ENCODE data around the gene SCEL. TPM values are rescaled to one million over a fixed set of nuclear protein-coding genes. Genes with fewer than 3 reads are reported as not detected.
"Not testable (repeated sequence)": the region's sequence is repeated elsewhere in the genome, so short reads cannot be mapped to it uniquely, and the experiment has no call there.

Gene SCEL
- polyA plus RNA-seq, 1 donor from 2014 or later, result 0.24 TPM

DNA sequence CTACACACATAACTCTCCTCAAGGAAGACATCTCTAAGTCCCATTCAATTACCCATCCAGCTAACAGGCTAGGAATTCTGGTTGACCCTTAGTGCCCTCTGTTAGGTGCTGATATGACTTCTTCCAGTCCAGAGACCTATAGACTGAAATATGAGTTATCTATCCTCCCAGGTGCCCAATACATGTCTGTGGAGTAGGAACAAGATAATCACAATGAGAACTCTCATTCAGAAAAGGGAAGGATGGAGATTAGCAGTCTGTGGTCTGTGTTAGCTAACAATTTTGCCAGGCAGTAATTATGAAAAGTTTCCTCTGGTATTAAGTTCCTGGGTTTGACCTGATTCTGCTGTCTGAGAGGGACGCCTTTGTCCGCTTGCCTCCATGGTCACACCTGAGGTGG, 117.8 kb downstream of the SCEL start:
- H3K27me3 ChIP-seq (ENCODE audit: insufficient read depth, low read depth, low read length), result no peaks in the 10 kb centered on the region
- no peaks in the 10 kb centered on the region for H3F3A ChIP-seq (ENCODE audit: insufficient read depth, low read length, poor library complexity, severe bottlenecking)
- no peak overlapping the region for H3K4me3 ChIP-seq (ENCODE audit: low read length)
- no peak overlapping the region for H3K9ac ChIP-seq (ENCODE audit: low read length)
- no peaks in the 10 kb centered on the region for H3K36me3 ChIP-seq (ENCODE audit: insufficient read depth, low read length)
- H3K79me2 ChIP-seq (replicated peaks; ENCODE audit: insufficient read depth, low read length), result no peaks in the 10 kb centered on the region
- H3K4me2 ChIP-seq (ENCODE audit: low read length), result no peak overlapping the region
- H4K20me1 ChIP-seq (ENCODE audit: insufficient read depth), result no peaks in the 10 kb centered on the region
- H3K9me3 ChIP-seq (ENCODE audit: low read length), result no peaks in the 10 kb centered on the region
- TF ChIP-seq, protein P1, sequence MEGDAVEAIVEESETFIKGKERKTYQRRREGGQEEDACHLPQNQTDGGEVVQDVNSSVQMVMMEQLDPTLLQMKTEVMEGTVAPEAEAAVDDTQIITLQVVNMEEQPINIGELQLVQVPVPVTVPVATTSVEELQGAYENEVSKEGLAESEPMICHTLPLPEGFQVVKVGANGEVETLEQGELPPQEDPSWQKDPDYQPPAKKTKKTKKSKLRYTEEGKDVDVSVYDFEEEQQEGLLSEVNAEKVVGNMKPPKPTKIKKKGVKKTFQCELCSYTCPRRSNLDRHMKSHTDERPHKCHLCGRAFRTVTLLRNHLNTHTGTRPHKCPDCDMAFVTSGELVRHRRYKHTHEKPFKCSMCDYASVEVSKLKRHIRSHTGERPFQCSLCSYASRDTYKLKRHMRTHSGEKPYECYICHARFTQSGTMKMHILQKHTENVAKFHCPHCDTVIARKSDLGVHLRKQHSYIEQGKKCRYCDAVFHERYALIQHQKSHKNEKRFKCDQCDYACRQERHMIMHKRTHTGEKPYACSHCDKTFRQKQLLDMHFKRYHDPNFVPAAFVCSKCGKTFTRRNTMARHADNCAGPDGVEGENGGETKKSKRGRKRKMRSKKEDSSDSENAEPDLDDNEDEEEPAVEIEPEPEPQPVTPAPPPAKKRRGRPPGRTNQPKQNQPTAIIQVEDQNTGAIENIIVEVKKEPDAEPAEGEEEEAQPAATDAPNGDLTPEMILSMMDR (IDR thresholded peaks at IDR 0.05; ENCODE audit: poor library complexity, severe bottlenecking), result no peak
- no peak for TF ChIP-seq RAD21 (conservative IDR thresholded peaks at IDR 0.05)
- TF ChIP-seq MXI1 (conservative IDR thresholded peaks at IDR 0.05; ENCODE audit: poor library complexity, severe bottlenecking), result no peak
- no peak for TF ChIP-seq TAF1 (IDR thresholded peaks at IDR 0.05; ENCODE audit: low read depth)
- no peak for TF ChIP-seq EP300 (conservative IDR thresholded peaks at IDR 0.05; ENCODE audit: poor library complexity, severe bottlenecking)
- TF ChIP-seq POLR2AphosphoS5 (IDR thresholded peaks at IDR 0.05), result no peak
- TF ChIP-seq, protein P2, sequence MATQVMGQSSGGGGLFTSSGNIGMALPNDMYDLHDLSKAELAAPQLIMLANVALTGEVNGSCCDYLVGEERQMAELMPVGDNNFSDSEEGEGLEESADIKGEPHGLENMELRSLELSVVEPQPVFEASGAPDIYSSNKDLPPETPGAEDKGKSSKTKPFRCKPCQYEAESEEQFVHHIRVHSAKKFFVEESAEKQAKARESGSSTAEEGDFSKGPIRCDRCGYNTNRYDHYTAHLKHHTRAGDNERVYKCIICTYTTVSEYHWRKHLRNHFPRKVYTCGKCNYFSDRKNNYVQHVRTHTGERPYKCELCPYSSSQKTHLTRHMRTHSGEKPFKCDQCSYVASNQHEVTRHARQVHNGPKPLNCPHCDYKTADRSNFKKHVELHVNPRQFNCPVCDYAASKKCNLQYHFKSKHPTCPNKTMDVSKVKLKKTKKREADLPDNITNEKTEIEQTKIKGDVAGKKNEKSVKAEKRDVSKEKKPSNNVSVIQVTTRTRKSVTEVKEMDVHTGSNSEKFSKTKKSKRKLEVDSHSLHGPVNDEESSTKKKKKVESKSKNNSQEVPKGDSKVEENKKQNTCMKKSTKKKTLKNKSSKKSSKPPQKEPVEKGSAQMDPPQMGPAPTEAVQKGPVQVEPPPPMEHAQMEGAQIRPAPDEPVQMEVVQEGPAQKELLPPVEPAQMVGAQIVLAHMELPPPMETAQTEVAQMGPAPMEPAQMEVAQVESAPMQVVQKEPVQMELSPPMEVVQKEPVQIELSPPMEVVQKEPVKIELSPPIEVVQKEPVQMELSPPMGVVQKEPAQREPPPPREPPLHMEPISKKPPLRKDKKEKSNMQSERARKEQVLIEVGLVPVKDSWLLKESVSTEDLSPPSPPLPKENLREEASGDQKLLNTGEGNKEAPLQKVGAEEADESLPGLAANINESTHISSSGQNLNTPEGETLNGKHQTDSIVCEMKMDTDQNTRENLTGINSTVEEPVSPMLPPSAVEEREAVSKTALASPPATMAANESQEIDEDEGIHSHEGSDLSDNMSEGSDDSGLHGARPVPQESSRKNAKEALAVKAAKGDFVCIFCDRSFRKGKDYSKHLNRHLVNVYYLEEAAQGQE (IDR thresholded peaks at IDR 0.05; ENCODE audit: borderline replicate concordance), result no peak
- TF ChIP-seq SMC3 (conservative IDR thresholded peaks at IDR 0.05; ENCODE audit: poor library complexity), result no peak
- TF ChIP-seq EZH2 (IDR thresholded peaks at IDR 0.05; ENCODE audit: borderline replicate concordance, insufficient read depth, low read length, poor library complexity, severe bottlenecking), result no peak
- H2AFZ ChIP-seq (ENCODE audit: low read depth, low read length), result no peak overlapping the region
- H3K27ac ChIP-seq (ENCODE audit: low read length), result no peak overlapping the region
- no peaks in the 10 kb centered on the region for H3K9me2 ChIP-seq (ENCODE audit: insufficient read depth, low read length)

DNA sequence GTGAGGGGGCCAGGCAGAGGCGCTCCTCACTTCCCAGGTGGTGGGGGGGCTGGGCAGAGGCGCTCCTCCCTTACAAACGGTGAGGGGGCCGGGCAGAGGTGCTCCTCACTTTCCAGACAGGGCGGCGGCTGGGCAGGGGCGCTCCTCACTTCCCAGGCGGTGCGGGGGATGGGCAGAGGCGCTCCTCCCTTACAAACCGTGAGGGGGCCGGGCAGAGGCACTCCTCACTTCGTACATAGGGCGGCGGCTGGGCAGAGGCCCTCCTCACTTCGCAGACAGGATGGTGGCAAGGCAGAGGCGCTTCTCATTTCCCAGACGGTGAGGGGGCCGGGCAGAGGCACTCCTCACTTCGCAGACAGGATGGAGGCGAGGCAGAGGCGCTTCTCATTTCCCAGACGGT, 124.5 kb downstream of the SCEL start:
- not testable (repeated sequence) for H3K27ac ChIP-seq (ENCODE audit: low read length); H3F3A ChIP-seq (ENCODE audit: insufficient read depth, low read length, poor library complexity, severe bottlenecking); H3K79me2 ChIP-seq (replicated peaks; ENCODE audit: insufficient read depth, low read length); H3K9me3 ChIP-seq (ENCODE audit: low read length); H4K20me1 ChIP-seq (ENCODE audit: insufficient read depth); H3K9me2 ChIP-seq (ENCODE audit: insufficient read depth, low read length); H3K9ac ChIP-seq (ENCODE audit: low read length); H3K36me3 ChIP-seq (ENCODE audit: insufficient read depth, low read length); H3K27me3 ChIP-seq (ENCODE audit: insufficient read depth, low read depth, low read length); H3K4me2 ChIP-seq (ENCODE audit: low read length); H3K4me3 ChIP-seq (ENCODE audit: low read length); H2AFZ ChIP-seq (ENCODE audit: low read depth, low read length)

DNA sequence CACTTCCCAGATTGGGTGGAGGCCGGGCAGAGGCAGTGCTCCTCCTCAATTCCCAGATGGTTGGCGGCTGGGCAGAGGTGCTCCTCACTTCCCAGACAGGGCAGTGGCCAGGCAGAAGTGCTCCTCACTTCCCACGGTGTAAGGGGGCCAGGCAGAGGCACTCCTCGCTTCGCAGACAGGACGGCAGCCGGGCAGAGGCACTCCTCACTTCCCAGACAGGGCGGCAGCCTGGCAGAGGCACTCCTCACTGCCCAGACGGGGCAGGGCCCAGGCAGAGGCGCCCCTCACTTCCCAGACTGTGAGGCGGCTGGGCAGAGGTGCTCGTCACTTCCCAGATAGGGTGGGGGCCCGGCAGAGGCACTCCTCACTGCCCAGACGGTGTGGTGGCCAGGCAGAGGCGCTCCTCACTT, 125.3 kb downstream of the SCEL start:
- no peak overlapping the region for H3K9ac ChIP-seq (ENCODE audit: low read length)
- H3K36me3 ChIP-seq (ENCODE audit: insufficient read depth, low read length), result no peaks in the 10 kb centered on the region
- no peak overlapping the region for H3K4me2 ChIP-seq (ENCODE audit: low read length)
- no peak overlapping the region for H3K4me3 ChIP-seq (ENCODE audit: low read length)
- H3K9me2 ChIP-seq (ENCODE audit: insufficient read depth, low read length), result no peaks in the 10 kb centered on the region
- H3F3A ChIP-seq (ENCODE audit: insufficient read depth, low read length, poor library complexity, severe bottlenecking), result no peaks in the 10 kb centered on the region
- no peaks in the 10 kb centered on the region for H3K79me2 ChIP-seq (replicated peaks; ENCODE audit: insufficient read depth, low read length)
- TF ChIP-seq, protein P1 (IDR thresholded peaks at IDR 0.05; ENCODE audit: poor library complexity, severe bottlenecking), result no peak
- TF ChIP-seq SMC3 (conservative IDR thresholded peaks at IDR 0.05; ENCODE audit: poor library complexity) (no peak), MXI1 (conservative IDR thresholded peaks at IDR 0.05; ENCODE audit: poor library complexity, severe bottlenecking) (no peak), EZH2 (IDR thresholded peaks at IDR 0.05; ENCODE audit: borderline replicate concordance, insufficient read depth, low read length, poor library complexity, severe bottlenecking) (no peak), POLR2AphosphoS5 (IDR thresholded peaks at IDR 0.05) (no peak), RAD21 (conservative IDR thresholded peaks at IDR 0.05) (no peak), TAF1 (IDR thresholded peaks at IDR 0.05; ENCODE audit: low read depth) (no peak), EP300 (conservative IDR thresholded peaks at IDR 0.05; ENCODE audit: poor library complexity, severe bottlenecking) (no peak)
- TF ChIP-seq, protein P2 (IDR thresholded peaks at IDR 0.05; ENCODE audit: borderline replicate concordance), result no peak
- no peaks in the 10 kb centered on the region for H3K9me3 ChIP-seq (ENCODE audit: low read length)
- no peaks in the 10 kb centered on the region for H4K20me1 ChIP-seq (ENCODE audit: insufficient read depth)
- H2AFZ ChIP-seq (ENCODE audit: low read depth, low read length), result no peak overlapping the region
- H3K27me3 ChIP-seq (ENCODE audit: insufficient read depth, low read depth, low read length), result no peaks in the 10 kb centered on the region
- H3K27ac ChIP-seq (ENCODE audit: low read length), result no peak overlapping the region
